ENCODE results near the gene SORD. TPM values are rescaled to one million over a fixed set of nuclear protein-coding genes. Genes with fewer than 3 reads are reported as not detected.
"Not testable (repeated sequence)": the region's sequence is repeated elsewhere in the genome, so short reads cannot be mapped to it uniquely, and the experiment has no call there.

Gene SORD
- total RNA-seq, 1 experiment from 2014 or later, result 27.7 TPM

DNA sequence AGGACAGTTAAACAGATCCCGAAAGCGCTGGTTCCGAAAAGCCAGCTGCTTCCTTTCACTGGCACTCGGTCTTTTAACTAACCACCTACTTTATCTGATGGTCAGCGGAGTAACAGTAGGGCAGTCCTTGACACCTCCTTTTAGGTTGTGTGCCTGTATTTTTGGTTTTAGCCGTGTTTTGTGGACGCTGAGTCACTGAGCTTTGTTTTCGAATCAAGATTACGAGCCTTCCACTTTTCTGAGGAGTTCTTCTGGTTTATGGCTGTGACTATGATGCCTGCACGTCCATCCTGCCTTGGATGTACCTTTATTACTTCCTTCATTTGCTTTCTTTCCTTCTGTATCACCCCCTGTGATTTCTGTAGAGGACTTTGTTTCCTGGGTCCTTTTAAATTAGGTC lies 59.4 kb downstream of the SORD start:
- CTCF ChIA-PET, result interaction anchor here (1.1 kb wide), 1 partner anchor 36 kb away, joined by 4 read pairs; no protein-coding TSS in a partner anchor
- H3K27ac Mint-ChIP-seq (ENCODE audit: low read depth, unreplicated experiment); BruUV-seq (replicated peaks); H3K4me1 Mint-ChIP-seq (ENCODE audit: insufficient read depth, unreplicated experiment); intact Hi-C loops (cut with micrococcal nuclease); H3K36me3 Mint-ChIP-seq (ENCODE audit: insufficient read depth, unreplicated experiment); H3K4me3 Mint-ChIP-seq (ENCODE audit: unreplicated experiment); H3K9me3 Mint-ChIP-seq (ENCODE audit: unreplicated experiment); DNase-seq (ENCODE audit: unreplicated experiment); POLR2A ChIA-PET: not testable (repeated sequence)
- H3K27me3 Mint-ChIP-seq (ENCODE audit: insufficient read depth, unreplicated experiment), result peaks cover 13% of the 10 kb centered on the region

DNA sequence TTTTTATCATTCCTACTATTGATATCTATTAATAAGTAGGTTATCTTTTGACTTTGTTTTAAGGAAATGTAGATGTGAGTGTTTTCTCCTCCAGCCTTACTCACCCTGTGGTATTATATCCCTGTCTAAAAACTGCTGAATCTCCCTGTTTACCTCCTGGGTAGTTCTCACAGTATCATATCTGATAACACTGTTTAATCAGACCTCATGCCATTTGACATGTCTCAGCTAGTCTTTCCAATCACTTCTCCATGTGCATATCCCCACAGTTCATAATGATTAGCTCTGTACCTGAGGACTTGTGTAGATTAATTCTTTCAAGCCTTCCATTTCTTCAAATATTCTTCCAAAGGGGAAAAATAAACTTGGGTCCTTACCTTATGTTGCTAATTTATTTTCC lies 60.2 kb downstream of the SORD start:
- intact Hi-C loops (cut with micrococcal nuclease), result no loop called here
- no peak for DNase-seq (ENCODE audit: unreplicated experiment)

DNA sequence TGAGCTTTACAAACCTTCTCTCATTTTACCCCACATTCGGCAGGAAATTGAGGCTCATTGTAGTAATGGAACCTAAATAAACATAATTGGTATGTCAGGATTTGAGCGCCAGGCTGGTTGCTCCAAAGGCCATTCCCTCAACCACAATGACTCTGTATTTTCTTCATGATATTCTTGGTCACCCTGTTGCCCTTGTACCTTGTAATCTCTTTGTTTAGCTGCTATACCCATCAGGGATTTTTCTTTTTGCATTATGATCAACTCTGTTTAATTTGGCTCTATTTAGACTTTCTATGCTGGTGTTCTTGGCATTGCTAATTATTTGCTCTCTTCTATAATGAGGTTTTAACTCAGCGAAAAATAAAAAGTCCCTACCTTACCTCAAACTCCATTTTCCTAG lies 61.2 kb downstream of the SORD start:
- Mint-ChIP-seq H3K36me3 (ENCODE audit: insufficient read depth, unreplicated experiment) (no peaks in the 10 kb centered on the region), H3K9me3 (ENCODE audit: unreplicated experiment) (no peaks in the 10 kb centered on the region), H3K27ac (ENCODE audit: low read depth, unreplicated experiment) (no peak overlapping the region), H3K27me3 (ENCODE audit: insufficient read depth, unreplicated experiment) (peaks cover 13% of the 10 kb centered on the region), H3K4me1 (ENCODE audit: insufficient read depth, unreplicated experiment) (no peaks in the 10 kb centered on the region), H3K4me3 (ENCODE audit: unreplicated experiment) (no peak overlapping the region)
- TF ChIP-seq, protein P1, sequence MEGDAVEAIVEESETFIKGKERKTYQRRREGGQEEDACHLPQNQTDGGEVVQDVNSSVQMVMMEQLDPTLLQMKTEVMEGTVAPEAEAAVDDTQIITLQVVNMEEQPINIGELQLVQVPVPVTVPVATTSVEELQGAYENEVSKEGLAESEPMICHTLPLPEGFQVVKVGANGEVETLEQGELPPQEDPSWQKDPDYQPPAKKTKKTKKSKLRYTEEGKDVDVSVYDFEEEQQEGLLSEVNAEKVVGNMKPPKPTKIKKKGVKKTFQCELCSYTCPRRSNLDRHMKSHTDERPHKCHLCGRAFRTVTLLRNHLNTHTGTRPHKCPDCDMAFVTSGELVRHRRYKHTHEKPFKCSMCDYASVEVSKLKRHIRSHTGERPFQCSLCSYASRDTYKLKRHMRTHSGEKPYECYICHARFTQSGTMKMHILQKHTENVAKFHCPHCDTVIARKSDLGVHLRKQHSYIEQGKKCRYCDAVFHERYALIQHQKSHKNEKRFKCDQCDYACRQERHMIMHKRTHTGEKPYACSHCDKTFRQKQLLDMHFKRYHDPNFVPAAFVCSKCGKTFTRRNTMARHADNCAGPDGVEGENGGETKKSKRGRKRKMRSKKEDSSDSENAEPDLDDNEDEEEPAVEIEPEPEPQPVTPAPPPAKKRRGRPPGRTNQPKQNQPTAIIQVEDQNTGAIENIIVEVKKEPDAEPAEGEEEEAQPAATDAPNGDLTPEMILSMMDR (IDR thresholded peaks at IDR 0.05; ENCODE audit: unreplicated experiment), result no peak
- ChIA-PET POLR2A (interaction anchor here (0.9 kb wide), 1 partner anchor 503 kb away, joined by 3 read pairs; no protein-coding TSS in a partner anchor), CTCF (interaction anchor here (0.6 to 1.7 kb wide), 2 partner anchors 34 to 46 kb away, joined by 3 to 5 read pairs; no protein-coding TSS in a partner anchor)
- BruUV-seq (replicated peaks), result no TSS peak
- intact Hi-C loops (cut with micrococcal nuclease), result no loop called here
- DNase-seq (ENCODE audit: unreplicated experiment), result no peak

More for the DNA sequence above, 60.2 kb downstream of the SORD start:
- TF ChIP-seq, protein P1 (IDR thresholded peaks at IDR 0.05; ENCODE audit: unreplicated experiment), result no peak
- ChIA-PET CTCF (no interaction called here), POLR2A (interaction anchor here (0.9 kb wide), 1 partner anchor 504 kb away, joined by 3 read pairs; no protein-coding TSS in a partner anchor)
- Mint-ChIP-seq H3K36me3 (ENCODE audit: insufficient read depth, unreplicated experiment) (no peaks in the 10 kb centered on the region), H3K27me3 (ENCODE audit: insufficient read depth, unreplicated experiment) (peaks cover 13% of the 10 kb centered on the region), H3K9me3 (ENCODE audit: unreplicated experiment) (no peaks in the 10 kb centered on the region), H3K27ac (ENCODE audit: low read depth, unreplicated experiment) (no peak overlapping the region), H3K4me1 (ENCODE audit: insufficient read depth, unreplicated experiment) (no peaks in the 10 kb centered on the region), H3K4me3 (ENCODE audit: unreplicated experiment) (no peak overlapping the region)
- no TSS peak for BruUV-seq (replicated peaks)

DNA sequence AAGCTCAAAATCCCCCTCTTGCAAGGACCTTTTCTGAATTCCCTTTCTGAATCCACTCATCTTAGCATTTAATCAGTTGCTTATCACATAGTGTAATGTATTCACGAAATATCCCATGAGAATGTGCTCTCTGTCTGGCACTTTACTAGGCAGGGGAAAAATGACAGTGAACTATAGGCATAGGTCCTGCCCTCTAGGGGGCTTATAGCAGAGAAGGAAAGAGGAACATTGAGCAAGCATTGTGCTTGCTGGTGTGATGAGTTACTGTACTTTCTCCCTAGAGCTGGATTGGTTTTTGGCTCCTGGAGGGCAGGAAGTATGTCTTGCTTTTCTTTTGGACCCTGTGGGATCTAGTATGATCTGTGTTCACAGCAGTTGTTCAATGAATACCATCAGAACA lies 64.5 kb downstream of the SORD start:
- Mint-ChIP-seq H3K4me3 (ENCODE audit: unreplicated experiment) (no peak overlapping the region), H3K4me1 (ENCODE audit: insufficient read depth, unreplicated experiment) (peaks cover 8% of the 10 kb centered on the region), H3K9me3 (ENCODE audit: unreplicated experiment) (no peaks in the 10 kb centered on the region), H3K27me3 (ENCODE audit: insufficient read depth, unreplicated experiment) (peaks cover 39% of the 10 kb centered on the region), H3K36me3 (ENCODE audit: insufficient read depth, unreplicated experiment) (no peaks in the 10 kb centered on the region), H3K27ac (ENCODE audit: low read depth, unreplicated experiment) (no peak overlapping the region)
- intact Hi-C loops (cut with micrococcal nuclease), result no loop called here
- ChIA-PET POLR2A (no interaction called here), CTCF (no interaction called here)
- no TSS peak for BruUV-seq (replicated peaks)
- no peak for DNase-seq (ENCODE audit: unreplicated experiment)
- TF ChIP-seq, protein P1 (IDR thresholded peaks at IDR 0.05; ENCODE audit: unreplicated experiment), result no peak

All from MCF 10A (cell line).